HTR-8/SVneo (cell line): ENCODE results near the gene ORAI2.
"Not testable (repeated sequence)": the region's sequence is repeated elsewhere in the genome, so short reads cannot be mapped to it uniquely, and the experiment has no call there.

Experiments
- DNase-seq: peaks from one replicate; pipeline ENCODE4 v3.0.0; 2011; ENCODE audit warnings: low spot score, mixed read lengths; ENCODE audit not compliant: insufficient read length
- FAIRE-seq: peaks from 2 replicates; lab custom pipeline; 2011; peaks lifted over from hg19 to GRCh38; lab: Jason Lieb, UNC

The ORAI2 gene

GRCh38 chr7:102444961-102445673 is 11.7 kb downstream of the ORAI2 start:
- DNase-seq (no peak), FAIRE-seq (no peak)

- no peak for DNase-seq
- no peak for FAIRE-seq
These were observed 12.3 kb downstream of the ORAI2 start for GRCh38 chr7:102445674-102446071.

GRCh38 chr7:102446387-102447156 is 13.2 kb downstream of the ORAI2 start:
- DNase-seq (no peak), FAIRE-seq (no peak)

DNA sequence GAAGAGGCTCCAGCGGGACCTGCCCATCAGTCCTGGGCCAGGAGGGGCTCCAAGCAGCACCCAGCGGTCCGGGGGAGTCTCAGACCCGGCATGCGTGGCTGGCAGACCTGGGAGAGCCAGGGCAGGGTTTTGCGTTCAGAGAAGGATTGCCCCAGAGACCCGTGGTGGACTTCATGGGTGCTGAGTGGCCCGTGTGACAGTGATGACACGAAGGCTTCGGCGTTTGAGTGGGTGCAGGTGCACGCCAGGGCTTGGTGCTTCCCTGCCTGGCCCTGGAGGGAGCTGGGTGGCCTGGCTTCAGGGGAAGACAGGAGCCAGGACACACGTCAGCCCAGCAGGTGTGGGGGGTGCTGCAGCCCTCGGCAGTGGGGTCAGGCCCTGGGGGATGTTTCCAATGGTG is 13.9 kb downstream of the ORAI2 start:
- FAIRE-seq = no peak

GRCh38 chr7:102449136-102449535 is 15.8 kb downstream of the ORAI2 start:
- DNase-seq (no peak), FAIRE-seq (no peak)

More for the DNA sequence above, 13.9 kb downstream of the ORAI2 start:
- no peak for DNase-seq

- FAIRE-seq (no peak), DNase-seq (no peak)
These were observed 16.9 kb downstream of the ORAI2 start for GRCh38 chr7:102450242-102450641.

DNA sequence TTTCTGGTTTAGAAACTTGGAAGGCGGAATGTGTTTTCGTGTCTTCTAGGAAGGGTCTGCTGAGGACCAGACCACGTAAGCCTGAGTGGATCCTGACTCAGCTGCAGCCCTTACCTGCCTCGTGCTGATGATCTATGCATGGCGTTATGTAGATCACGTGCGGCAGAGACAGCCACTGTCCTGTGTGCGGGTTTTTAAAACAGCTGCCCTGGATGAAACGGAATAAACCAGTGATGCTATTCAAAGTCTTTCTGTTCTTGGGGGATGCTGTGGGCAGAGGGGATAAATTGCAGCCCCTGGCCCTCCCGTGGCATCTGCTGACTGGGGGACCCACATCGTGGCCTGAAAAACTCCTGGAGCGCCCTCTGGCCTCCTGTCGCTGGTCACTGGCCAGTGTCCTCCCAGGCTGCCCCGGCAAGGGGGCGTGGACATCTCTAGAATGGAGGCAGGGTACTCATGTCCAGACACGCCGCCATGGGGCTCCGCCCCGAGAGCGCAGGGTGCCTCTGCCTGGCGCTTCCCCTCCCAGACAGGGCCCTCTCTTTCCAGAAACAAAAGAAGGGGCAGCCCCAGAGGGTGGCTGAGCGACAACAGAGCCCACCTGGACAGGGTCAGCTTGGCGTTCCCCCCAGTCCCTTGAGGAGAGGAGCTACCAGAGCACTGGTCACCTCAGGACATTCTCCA is 18.1 kb downstream of the ORAI2 start:
- DNase-seq (no peak), FAIRE-seq (no peak)

DNA sequence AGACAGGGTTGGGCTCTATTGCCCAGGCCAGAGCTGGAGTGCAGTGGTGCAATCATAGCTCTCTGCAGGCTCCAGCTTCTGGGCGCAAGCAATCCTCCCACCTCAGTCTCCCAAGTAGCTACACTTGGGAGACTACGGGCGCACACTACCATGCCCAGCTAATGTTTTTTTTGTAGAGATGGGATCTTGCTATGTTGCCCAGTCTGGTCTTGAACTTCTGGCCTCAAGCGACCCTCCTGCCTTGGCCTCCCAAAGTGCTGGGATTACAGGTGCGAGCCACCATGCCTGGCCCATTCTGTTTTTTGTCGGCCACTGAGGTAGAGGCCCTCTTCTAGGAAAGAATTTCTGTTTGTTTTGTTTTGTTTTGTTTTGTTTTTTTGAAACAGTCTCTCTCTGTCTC is 19.1 kb downstream of the ORAI2 start:
- no peak for FAIRE-seq
- no peak for DNase-seq

DNA sequence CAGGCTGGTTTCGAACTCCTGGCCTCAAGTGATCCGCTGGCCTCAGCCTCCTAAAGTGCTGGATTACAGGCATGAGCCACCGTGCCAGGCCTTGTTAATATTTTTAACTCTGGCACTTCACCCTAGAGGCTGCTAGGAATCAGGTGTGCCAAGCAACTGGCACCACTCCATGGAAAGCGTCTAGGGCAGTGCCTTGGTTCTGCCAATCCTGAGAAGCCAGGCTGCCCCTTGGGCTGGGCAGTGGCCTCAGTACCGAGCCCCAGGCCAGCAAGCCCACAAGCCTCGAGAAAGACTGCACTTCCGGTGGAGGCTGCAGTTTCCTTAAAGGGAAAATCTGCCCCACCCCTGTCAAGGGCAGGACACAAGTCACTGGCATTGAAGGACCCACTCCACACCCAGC is 19.9 kb downstream of the ORAI2 start:
- DNase-seq (no peak), FAIRE-seq (no peak)

GRCh38 chr7:102454468-102454867 is 21.1 kb downstream of the ORAI2 start:
- DNase-seq (no peak), FAIRE-seq (no peak)

DNA sequence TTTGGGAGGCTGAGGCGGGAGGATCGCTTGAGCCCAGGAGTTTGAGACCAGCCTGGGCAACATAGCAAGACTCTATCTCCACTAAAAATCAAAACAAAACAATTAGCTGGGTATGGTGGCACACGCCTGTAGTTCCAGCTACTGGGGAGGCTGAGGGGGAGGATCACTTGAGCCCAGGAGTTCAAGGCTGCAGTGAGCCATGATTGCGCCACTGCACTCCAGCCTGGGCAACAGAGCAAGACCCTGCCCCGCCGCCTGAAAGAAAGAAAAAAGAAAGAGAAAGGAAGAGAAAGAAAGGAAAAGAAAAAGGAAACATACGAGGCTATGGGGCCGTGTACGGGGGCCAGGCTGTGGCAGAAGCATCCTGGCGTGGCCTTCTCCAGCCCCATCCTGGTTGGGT is 21.6 kb downstream of the ORAI2 start:
- FAIRE-seq, DNase-seq: not testable (repeated sequence)

DNA sequence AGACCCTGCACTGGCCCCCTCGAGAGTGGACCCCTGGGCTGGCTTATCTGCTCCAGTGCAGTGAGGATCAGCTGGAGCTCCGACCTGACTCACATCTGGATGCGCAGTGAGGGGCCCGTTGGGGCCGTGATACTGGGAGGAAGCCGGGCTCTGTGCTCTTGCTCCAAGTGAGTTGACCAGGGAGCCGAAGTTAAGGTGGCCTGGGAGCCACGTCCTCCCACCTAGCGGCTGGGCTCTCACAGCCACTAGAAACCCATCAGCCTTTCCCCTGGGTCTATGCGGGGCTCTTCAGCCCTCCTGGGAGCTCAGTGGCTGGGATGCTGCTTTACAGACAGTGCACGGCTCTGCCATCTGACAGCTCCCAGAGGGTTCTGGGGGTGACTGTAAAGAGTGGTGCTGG is 22.2 kb downstream of the ORAI2 start:
- DNase-seq (no peak), FAIRE-seq (no peak)

- no peak for FAIRE-seq
- no peak for DNase-seq
These were observed 23.0 kb downstream of the ORAI2 start for GRCh38 chr7:102456327-102456726.

DNA sequence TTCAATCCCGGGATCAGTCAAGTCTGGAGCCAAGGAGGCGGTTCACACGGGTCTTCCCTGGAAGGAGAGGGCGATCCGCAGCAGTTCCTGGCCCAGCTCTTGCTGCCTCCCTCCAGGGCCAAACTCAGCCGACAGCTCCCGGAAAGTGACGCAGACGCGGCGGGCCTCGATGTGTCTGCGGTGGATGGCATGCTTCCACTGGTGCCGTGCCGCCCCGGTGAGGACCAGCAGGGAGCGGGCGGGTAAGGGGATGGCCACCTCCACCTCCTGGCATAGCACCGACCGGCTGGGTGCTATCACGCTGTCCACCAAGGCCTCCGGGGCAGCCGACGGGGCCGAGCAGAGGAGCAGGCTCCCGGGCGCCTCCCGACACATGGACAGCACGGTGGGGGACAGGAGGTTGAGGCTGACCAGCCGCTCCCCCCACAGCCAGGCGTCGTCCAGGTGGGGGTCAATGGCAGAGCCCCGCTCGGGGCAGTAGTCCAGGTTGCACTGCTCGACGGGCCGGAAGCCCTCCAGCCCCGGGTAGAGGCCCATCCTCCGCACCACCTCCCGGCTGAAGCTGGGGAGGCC is 24.1 kb downstream of the ORAI2 start:
- no peak for FAIRE-seq
- DNase-seq = no peak

- FAIRE-seq (no peak), DNase-seq (no peak)
These were observed 26.0 kb downstream of the ORAI2 start for GRCh38 chr7:102459221-102459844.

- no peak for FAIRE-seq
- no peak for DNase-seq
These were observed 27.1 kb downstream of the ORAI2 start for GRCh38 chr7:102460467-102460866.

GRCh38 chr7:102463841-102464576 is 30.6 kb downstream of the ORAI2 start:
- FAIRE-seq = no peak
- DNase-seq = no peak

- FAIRE-seq (peak; percentile 89), DNase-seq (peak; percentile 92)
These were observed 31.4 kb downstream of the ORAI2 start, which contains the start of the genes ALKBH4 and LRWD1 for GRCh38 chr7:102464577-102465280. Gene ALKBH4, minus strand, starts transcription at chr7:102464863. Its CDS starts 27 bp downstream, at chr7:102464836. Gene LRWD1, plus strand, starts transcription at chr7:102464984. Its CDS starts 97 bp downstream, at chr7:102465081.

GRCh38 chr7:102466097-102466496 is 32.7 kb downstream of the ORAI2 start:
- no peak for FAIRE-seq

More at GRCh38 chr7:102466097-102466496, 32.7 kb downstream of the ORAI2 start:
- no peak for DNase-seq
